ENCODE data around the gene S100A9. TPM values are rescaled to one million over a fixed set of nuclear protein-coding genes. Genes with fewer than 3 reads are reported as not detected.

S100A9 gene
- total and polyA plus RNA-seq, 2 of the 8 experiments (the other 6 are each of a cell fraction or from before 2014, with no cell fraction given) = not detected

DNA sequence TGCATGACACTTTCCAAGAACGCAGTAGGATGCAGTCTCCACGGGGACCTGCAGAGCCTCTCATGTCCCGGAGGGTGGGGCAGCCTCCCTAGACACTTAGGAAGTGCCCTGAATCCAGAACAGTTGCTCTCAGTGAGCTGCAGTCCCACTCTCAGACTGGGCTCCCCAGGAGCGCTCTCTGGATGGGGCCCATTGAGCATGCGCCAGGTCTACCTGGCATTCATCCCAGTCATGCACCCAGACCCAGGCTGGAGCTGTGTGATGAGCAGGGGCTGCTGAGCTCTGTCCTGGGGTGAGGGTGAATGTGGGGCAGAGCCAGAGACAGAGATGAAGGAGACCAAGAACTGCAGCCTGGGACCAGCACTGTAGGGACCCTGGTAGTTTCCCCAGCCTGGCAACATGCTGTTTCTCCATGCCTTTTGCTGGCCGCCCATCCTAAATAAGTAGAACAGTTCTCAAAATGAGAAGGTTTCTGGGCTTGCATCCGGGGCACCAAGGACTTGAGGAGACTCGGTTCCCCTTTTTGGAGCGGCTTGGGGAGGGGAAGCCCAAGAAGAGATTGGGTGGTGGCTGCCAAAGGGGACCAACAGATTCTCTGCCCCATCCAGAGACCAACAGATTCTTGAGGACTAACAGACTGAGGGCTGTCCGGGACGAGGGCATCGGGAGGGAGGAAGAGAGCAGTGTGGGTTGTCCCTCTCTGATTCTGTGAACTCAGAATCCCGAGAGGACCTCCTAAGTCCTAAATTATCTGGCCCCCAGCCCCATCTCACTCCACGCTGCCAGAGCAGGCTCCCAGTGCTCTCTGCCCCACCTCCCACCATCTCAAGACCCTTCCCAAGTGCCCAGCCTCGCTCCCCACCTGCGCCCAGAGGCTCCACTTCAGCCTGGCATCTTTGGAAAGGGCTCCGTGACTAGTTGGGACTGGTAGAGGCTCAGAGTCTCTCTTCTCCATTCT is 8.0 kb upstream of the S100A9 start (continued):
- TF ChIP-seq ATF2 (IDR thresholded peaks at IDR 0.05; ENCODE audit: low read length) (no peak), SIN3A (conservative IDR thresholded peaks at IDR 0.05 in 1 of 2, IDR thresholded peaks at IDR 0.05 in 1 of 2; ENCODE audit: low read depth in 1 of 2, low read length in 2 of 2) (no peak)
